HG02798 (cell line): ENCODE results near the gene MUC20.
"Not testable (repeated sequence)": the region's sequence is repeated elsewhere in the genome, so short reads cannot be mapped to it uniquely, and the experiment has no call there.

Experiments
- ATAC-seq: cut with Tn5 transposase; IDR thresholded peaks from one replicate; pipeline ENCODE4 v1.9.1; 2021; ENCODE audit warnings: mild to moderate bottlenecking; ENCODE audit not compliant: unreplicated experiment, poor library complexity

Gene MUC20

GRCh38 chr3:195708626-195709481 lies 11.9 kb upstream of the MUC20 start:
- ATAC-seq = no peak

GRCh38 chr3:195709676-195710085 lies 11.1 kb upstream of the MUC20 start:
- no peak for ATAC-seq

- ATAC-seq = not testable (repeated sequence)
Measured at GRCh38 chr3:195710126-195710905, 10.5 kb upstream of the MUC20 start.

GRCh38 chr3:195711091-195711812 lies 9.5 kb upstream of the MUC20 start:
- ATAC-seq = not testable (repeated sequence)

- no peak for ATAC-seq
Measured at GRCh38 chr3:195711813-195712534, 8.8 kb upstream of the MUC20 start.

- not testable (repeated sequence) for ATAC-seq
Measured at GRCh38 chr3:195712535-195712910, 8.3 kb upstream of the MUC20 start.

GRCh38 chr3:195713150-195713549 lies 7.6 kb upstream of the MUC20 start:
- not testable (repeated sequence) for ATAC-seq

- no peak for ATAC-seq
Measured at GRCh38 chr3:195714380-195715011, 6.3 kb upstream of the MUC20 start.

GRCh38 chr3:195715134-195715533 lies 5.6 kb upstream of the MUC20 start:
- ATAC-seq = no peak

GRCh38 chr3:195715583-195716266 lies 5.1 kb upstream of the MUC20 start:
- no peak for ATAC-seq

GRCh38 chr3:195717416-195717815 lies 3.4 kb upstream of the MUC20 start:
- ATAC-seq = no peak

- ATAC-seq = no peak
Measured at GRCh38 chr3:195717852-195718476, 2.8 kb upstream of the MUC20 start.

GRCh38 chr3:195718477-195718984 lies 2.2 kb upstream of the MUC20 start:
- no peak for ATAC-seq

GRCh38 chr3:195719514-195720254 lies 1.1 kb upstream of the MUC20 start:
- ATAC-seq = not testable (repeated sequence)

- ATAC-seq = not testable (repeated sequence)
Measured at GRCh38 chr3:195722139-195722995, 1.6 kb downstream of the MUC20 start.

GRCh38 chr3:195722996-195723345 lies 2.2 kb downstream of the MUC20 start:
- not testable (repeated sequence) for ATAC-seq

- ATAC-seq = not testable (repeated sequence)
Measured at GRCh38 chr3:195724363-195724762, 3.6 kb downstream of the MUC20 start.
